ENCODE measurements around the gene CRYGD.
"Not testable (repeated sequence)": the region's sequence is repeated elsewhere in the genome, so short reads cannot be mapped to it uniquely, and the experiment has no call there.

The CRYGD gene
- total RNA-seq = 0 reads per million in 3 donors

DNA sequence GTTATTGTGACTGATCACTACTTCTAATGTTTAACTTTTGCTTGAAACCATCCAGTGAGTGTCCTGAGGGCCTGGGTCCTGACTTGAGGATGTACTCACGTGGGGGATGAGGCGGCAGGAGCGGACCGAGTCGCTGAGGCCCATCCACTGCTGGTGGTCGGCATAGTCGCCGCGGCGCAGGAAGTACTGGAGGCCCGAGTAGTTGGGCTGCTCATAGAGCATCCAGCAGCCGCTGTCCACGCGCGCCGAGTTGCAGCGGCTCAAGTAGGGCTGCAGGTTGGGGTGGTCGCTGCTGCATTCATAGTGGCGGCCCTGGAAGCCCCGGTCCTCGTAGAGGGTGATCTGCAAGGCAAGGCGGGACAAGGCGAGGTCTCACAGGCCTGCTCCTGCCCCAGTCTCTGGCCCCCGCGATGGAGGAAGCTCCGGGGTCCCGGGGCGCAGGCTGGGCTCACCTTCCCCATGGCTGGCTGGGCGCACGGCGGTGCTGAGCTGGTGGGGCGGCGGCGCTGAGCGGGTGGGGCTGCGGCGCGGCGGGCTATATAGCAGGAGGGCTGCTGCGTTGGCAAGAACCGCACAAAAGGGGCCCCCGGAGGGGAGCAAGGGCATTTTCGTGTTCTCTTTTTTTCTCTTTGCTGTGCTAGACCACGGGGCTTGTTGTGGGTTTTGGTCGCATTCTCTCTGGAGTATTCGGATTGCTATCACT, at the start of gene CRYGD:
TSS of gene CRYGD (minus strand) at position 512 of the 703 bp plus-strand sequence. CDS start at position 461, 51 bp downstream.
- not testable (repeated sequence) for H3K9me3 ChIP-seq (ENCODE audit: control insufficient read depth, low read length)

DNA sequence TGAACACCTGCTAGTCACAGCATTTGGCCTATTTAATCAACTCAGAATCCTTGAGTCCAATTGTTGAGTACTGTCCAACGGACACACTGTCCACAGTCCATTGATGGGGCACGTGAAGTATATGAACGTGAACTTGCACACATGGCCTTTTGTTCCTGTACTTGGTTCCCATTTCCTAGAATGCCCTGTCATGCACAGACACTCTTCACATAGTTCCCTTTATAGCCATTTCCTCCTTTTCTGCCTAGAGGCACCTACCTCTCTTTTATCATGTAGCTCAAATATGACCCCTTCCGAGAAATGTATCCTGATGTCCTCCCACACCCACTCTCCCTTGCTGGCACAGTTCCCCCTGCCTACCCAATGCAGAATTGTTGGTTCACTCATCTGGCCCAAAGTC, 47.8 kb upstream of the CRYGD start:
- Histone ChIP-seq H3K27ac (ENCODE audit: insufficient read depth, low read length, poor library complexity, severe bottlenecking) (no peak overlapping the region), H3K4me3 (ENCODE audit: insufficient read depth, low read depth, low read length, poor library complexity, severe bottlenecking) (no peak overlapping the region), H3K27me3 (replicated peaks; ENCODE audit: control insufficient read depth, insufficient read depth, low read length, poor library complexity, severe bottlenecking) (no peaks in the 10 kb centered on the region), H3K36me3 (ENCODE audit: control insufficient read depth, insufficient read depth, low read length) (no peaks in the 10 kb centered on the region), H3K4me1 (ENCODE audit: control insufficient read depth, insufficient read depth, low read length, poor library complexity, severe bottlenecking) (no peaks in the 10 kb centered on the region), H3K9me3 (ENCODE audit: control insufficient read depth, low read length) (no peaks in the 10 kb centered on the region)
- DNase-seq = no peak

More for the DNA sequence above, at the start of gene CRYGD:
- not testable (repeated sequence) for DNase-seq; H3K4me1 ChIP-seq (ENCODE audit: control insufficient read depth, insufficient read depth, low read length, poor library complexity, severe bottlenecking); H3K27me3 ChIP-seq (replicated peaks; ENCODE audit: control insufficient read depth, insufficient read depth, low read length, poor library complexity, severe bottlenecking); H3K36me3 ChIP-seq (ENCODE audit: control insufficient read depth, insufficient read depth, low read length); H3K4me3 ChIP-seq (ENCODE audit: insufficient read depth, low read depth, low read length, poor library complexity, severe bottlenecking); H3K27ac ChIP-seq (ENCODE audit: insufficient read depth, low read length, poor library complexity, severe bottlenecking)

DNA sequence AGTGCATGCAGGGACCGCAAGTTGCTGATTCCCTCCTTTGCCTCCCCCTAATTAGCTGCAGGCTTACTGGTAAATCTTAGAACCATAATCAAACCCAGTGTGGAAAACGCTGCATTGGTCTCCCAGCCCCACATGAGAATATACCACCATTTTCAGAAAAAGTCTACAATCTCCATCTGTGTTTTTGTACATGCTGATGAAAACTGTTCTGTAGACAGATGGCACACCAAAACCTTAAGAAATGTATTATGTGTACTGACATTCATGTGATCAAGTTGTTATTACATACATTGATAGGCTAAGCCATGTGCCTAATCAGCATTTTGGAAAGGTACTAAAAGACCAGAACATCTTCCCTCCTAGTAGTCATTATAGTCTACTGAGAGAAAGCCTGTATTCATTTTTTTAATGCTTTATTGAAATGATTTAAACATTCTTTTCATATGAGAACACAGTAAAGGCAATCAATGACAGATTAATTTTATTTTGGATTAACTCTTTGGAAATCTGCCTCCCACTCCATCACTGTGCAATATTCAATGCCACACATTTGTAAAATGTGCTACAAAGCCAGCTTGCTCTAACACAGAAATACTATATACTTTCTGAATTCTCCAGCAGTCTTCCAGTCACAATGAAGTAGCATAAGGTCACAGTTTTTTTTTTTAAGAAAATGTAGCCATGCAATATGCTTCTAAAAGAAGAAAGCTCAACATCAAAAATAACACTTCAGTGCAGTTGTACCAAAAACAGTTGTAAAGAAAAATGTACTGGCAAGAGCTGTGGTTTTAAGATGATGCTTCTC, 40.8 kb upstream of the CRYGD start:
- Histone ChIP-seq H3K36me3 (ENCODE audit: control insufficient read depth, insufficient read depth, low read length) (no peaks in the 10 kb centered on the region), H3K4me1 (ENCODE audit: control insufficient read depth, insufficient read depth, low read length, poor library complexity, severe bottlenecking) (no peaks in the 10 kb centered on the region), H3K27ac (ENCODE audit: insufficient read depth, low read length, poor library complexity, severe bottlenecking) (no peak overlapping the region), H3K27me3 (replicated peaks; ENCODE audit: control insufficient read depth, insufficient read depth, low read length, poor library complexity, severe bottlenecking) (no peaks in the 10 kb centered on the region), H3K4me3 (ENCODE audit: insufficient read depth, low read depth, low read length, poor library complexity, severe bottlenecking) (no peak overlapping the region), H3K9me3 (ENCODE audit: control insufficient read depth, low read length) (no peaks in the 10 kb centered on the region)
- DNase-seq = no peak

DNA sequence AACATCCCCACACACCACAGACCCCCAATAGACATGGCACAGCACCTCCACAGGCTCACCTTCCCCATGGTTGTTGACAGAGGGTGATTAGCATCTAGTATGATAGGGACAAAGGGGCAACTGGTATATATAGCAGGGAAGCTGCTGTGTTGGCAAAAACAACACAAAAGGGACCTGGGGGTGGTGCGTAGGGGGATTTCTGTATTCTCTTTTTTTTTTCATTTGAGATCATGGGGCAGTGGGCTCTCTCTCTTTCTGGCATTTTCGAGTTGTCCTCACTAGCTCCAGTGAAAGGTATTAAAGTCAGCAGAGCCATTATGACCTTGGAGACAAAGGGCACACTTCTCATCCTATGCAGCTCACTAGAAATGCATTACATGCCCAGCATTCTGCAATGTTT, 39.2 kb upstream of the CRYGD start, which contains the start of gene CRYGA:
TSS of gene CRYGA (minus strand) at position 101 of the 400 bp plus-strand sequence. CDS start at position 68, 33 bp downstream.
- Histone ChIP-seq H3K4me1 (ENCODE audit: control insufficient read depth, insufficient read depth, low read length, poor library complexity, severe bottlenecking) (no peaks in the 10 kb centered on the region), H3K27ac (ENCODE audit: insufficient read depth, low read length, poor library complexity, severe bottlenecking) (no peak within 1 kb of the TSS), H3K4me3 (ENCODE audit: insufficient read depth, low read depth, low read length, poor library complexity, severe bottlenecking) (no peak within 1 kb of the TSS), H3K36me3 (ENCODE audit: control insufficient read depth, insufficient read depth, low read length) (no peaks in the 10 kb centered on the region), H3K27me3 (replicated peaks; ENCODE audit: control insufficient read depth, insufficient read depth, low read length, poor library complexity, severe bottlenecking) (no peaks in the 10 kb centered on the region), H3K9me3 (ENCODE audit: control insufficient read depth, low read length) (no peaks in the 10 kb centered on the region)
- DNase-seq = no peak

DNA sequence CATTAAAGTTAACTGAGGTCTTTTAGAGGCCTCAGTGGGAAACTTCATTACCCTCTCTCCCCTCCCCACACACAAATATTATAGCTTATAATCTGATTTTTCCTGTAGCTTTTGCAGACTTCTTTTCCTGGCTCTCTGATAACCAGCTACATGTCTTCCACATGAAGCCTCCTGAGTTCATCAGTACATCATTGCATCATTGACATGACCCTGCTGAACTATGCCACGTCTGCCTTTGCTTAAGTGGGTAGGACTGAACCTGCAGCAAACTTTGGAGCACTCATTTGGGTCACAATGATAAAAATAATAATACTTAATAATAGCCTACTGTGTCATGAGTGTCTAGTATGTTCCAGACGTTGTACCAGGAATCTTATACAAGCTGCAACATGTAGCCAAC, 32.1 kb upstream of the CRYGD start:
- H3K4me1 ChIP-seq (ENCODE audit: control insufficient read depth, insufficient read depth, low read length, poor library complexity, severe bottlenecking) = no peaks in the 10 kb centered on the region
- H3K27me3 ChIP-seq (replicated peaks; ENCODE audit: control insufficient read depth, insufficient read depth, low read length, poor library complexity, severe bottlenecking) = no peaks in the 10 kb centered on the region
- no peaks in the 10 kb centered on the region for H3K36me3 ChIP-seq (ENCODE audit: control insufficient read depth, insufficient read depth, low read length)
- H3K4me3 ChIP-seq (ENCODE audit: insufficient read depth, low read depth, low read length, poor library complexity, severe bottlenecking) = no peak overlapping the region
- no peaks in the 10 kb centered on the region for H3K9me3 ChIP-seq (ENCODE audit: control insufficient read depth, low read length)
- DNase-seq = no peak
- no peak overlapping the region for H3K27ac ChIP-seq (ENCODE audit: insufficient read depth, low read length, poor library complexity, severe bottlenecking)

DNA sequence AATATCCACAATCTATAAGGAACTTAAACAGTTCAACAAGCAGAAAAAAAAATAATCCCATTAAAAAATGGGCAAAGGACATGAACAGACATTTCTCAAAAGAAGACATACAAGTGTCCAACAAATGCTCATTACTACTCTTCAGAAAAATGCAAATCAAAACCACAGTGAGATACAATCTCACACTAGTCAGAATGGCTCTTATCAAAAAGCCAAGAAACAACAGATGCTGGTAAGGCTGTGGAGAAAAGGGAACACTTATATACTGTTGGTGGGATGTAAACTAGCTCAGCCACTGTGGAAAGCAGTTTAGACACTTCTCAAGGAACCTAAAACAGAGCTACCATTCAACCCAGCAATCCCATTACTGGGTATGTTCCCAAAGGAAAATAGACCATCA, 28.8 kb upstream of the CRYGD start:
- Histone ChIP-seq H3K4me1 (ENCODE audit: control insufficient read depth, insufficient read depth, low read length, poor library complexity, severe bottlenecking) (no peaks in the 10 kb centered on the region), H3K9me3 (ENCODE audit: control insufficient read depth, low read length) (no peaks in the 10 kb centered on the region), H3K4me3 (ENCODE audit: insufficient read depth, low read depth, low read length, poor library complexity, severe bottlenecking) (no peak overlapping the region), H3K36me3 (ENCODE audit: control insufficient read depth, insufficient read depth, low read length) (no peaks in the 10 kb centered on the region), H3K27me3 (replicated peaks; ENCODE audit: control insufficient read depth, insufficient read depth, low read length, poor library complexity, severe bottlenecking) (no peaks in the 10 kb centered on the region), H3K27ac (ENCODE audit: insufficient read depth, low read length, poor library complexity, severe bottlenecking) (no peak overlapping the region)
- no peak for DNase-seq

DNA sequence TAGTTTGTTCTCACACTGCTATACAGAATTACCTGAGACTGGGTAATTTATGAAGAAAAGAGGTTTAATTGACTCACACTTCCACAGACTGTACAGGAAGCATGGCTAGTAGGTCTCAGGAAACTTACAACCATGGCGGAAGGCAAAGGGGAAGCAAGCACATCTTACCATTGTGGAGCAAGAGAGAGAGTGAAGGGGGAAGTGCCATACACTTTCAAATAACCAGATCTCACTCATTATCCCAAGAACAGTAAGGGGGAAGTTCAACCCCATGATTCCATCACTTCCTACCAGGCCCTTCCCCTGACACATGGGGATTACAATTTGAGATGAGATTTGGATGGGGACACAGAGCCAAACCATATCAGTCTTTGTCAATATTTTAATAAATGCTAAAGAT, 26.6 kb upstream of the CRYGD start:
- Histone ChIP-seq H3K9me3 (ENCODE audit: control insufficient read depth, low read length) (no peaks in the 10 kb centered on the region), H3K27ac (ENCODE audit: insufficient read depth, low read length, poor library complexity, severe bottlenecking) (no peak overlapping the region), H3K36me3 (ENCODE audit: control insufficient read depth, insufficient read depth, low read length) (no peaks in the 10 kb centered on the region), H3K4me3 (ENCODE audit: insufficient read depth, low read depth, low read length, poor library complexity, severe bottlenecking) (no peak overlapping the region), H3K4me1 (ENCODE audit: control insufficient read depth, insufficient read depth, low read length, poor library complexity, severe bottlenecking) (no peaks in the 10 kb centered on the region), H3K27me3 (replicated peaks; ENCODE audit: control insufficient read depth, insufficient read depth, low read length, poor library complexity, severe bottlenecking) (no peaks in the 10 kb centered on the region)
- no peak for DNase-seq

DNA sequence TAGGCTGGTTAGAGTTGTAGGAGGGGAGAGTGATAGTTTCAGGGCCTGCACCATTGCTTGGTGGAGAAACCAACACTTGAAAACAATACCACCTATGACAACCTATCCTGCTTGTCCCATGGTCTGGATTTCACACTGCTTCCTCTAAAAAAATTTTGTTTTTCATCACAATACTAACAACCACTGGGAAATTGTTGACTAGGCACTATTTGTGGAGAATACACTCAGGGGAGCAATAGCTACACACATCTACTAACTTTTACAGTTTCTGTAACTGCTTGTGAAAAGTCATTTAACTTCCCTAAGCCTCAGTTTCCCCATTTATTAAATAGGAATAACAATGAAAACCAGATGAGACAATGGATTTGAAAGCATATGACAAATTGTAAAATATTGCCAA, 25.8 kb upstream of the CRYGD start:
- DNase-seq = no peak
- Histone ChIP-seq H3K27ac (ENCODE audit: insufficient read depth, low read length, poor library complexity, severe bottlenecking) (no peak overlapping the region), H3K9me3 (ENCODE audit: control insufficient read depth, low read length) (no peaks in the 10 kb centered on the region), H3K4me3 (ENCODE audit: insufficient read depth, low read depth, low read length, poor library complexity, severe bottlenecking) (no peak overlapping the region), H3K36me3 (ENCODE audit: control insufficient read depth, insufficient read depth, low read length) (no peaks in the 10 kb centered on the region), H3K27me3 (replicated peaks; ENCODE audit: control insufficient read depth, insufficient read depth, low read length, poor library complexity, severe bottlenecking) (no peaks in the 10 kb centered on the region), H3K4me1 (ENCODE audit: control insufficient read depth, insufficient read depth, low read length, poor library complexity, severe bottlenecking) (no peaks in the 10 kb centered on the region)

DNA sequence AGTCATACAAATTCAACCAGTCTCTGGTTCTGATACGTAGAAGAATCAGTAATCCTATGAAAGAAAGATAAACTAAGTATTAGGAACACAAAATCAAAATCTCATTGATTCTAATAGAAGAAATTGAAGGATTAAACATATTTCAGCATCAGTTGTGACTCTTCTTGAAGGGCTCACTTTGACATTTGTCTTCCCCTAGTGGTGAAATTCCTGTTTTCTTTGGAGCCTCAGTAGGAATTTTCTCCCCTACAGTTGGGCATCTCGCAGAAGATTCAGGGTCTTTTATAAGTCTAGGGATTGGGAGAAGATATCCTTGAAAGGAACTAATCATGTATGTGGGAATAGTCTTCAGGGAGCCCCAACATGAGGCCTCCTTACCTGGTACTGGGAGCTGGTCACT, 24.5 kb upstream of the CRYGD start:
- no peaks in the 10 kb centered on the region for H3K27me3 ChIP-seq (replicated peaks; ENCODE audit: control insufficient read depth, insufficient read depth, low read length, poor library complexity, severe bottlenecking)
- H3K36me3 ChIP-seq (ENCODE audit: control insufficient read depth, insufficient read depth, low read length) = no peaks in the 10 kb centered on the region
- no peaks in the 10 kb centered on the region for H3K9me3 ChIP-seq (ENCODE audit: control insufficient read depth, low read length)
- DNase-seq = no peak
- H3K4me3 ChIP-seq (ENCODE audit: insufficient read depth, low read depth, low read length, poor library complexity, severe bottlenecking) = no peak overlapping the region
- H3K4me1 ChIP-seq (ENCODE audit: control insufficient read depth, insufficient read depth, low read length, poor library complexity, severe bottlenecking) = no peaks in the 10 kb centered on the region
- no peak overlapping the region for H3K27ac ChIP-seq (ENCODE audit: insufficient read depth, low read length, poor library complexity, severe bottlenecking)

DNA sequence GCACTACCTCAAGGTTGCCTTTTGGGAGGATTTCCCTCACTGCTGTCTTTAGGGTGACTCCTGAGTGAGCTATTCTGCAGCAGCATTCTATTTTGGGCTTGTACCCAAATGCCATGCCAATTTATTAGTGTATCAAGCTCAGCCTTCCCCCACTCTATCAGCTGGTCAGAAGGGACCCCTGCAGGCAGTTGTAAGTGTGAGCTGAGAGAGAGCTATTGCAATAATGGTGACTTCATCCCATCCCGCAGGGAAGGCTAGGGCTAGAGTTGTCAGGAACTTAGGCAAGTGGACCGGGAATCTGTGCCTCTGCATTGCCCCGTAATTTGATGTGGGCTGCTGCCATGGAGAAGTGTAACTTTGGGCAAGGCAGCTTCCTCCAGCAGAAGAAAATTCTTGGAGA, 23.4 kb upstream of the CRYGD start:
- DNase-seq = no peak
- H3K9me3 ChIP-seq (ENCODE audit: control insufficient read depth, low read length) = no peaks in the 10 kb centered on the region
- no peaks in the 10 kb centered on the region for H3K27me3 ChIP-seq (replicated peaks; ENCODE audit: control insufficient read depth, insufficient read depth, low read length, poor library complexity, severe bottlenecking)
- no peak overlapping the region for H3K4me3 ChIP-seq (ENCODE audit: insufficient read depth, low read depth, low read length, poor library complexity, severe bottlenecking)
- no peaks in the 10 kb centered on the region for H3K36me3 ChIP-seq (ENCODE audit: control insufficient read depth, insufficient read depth, low read length)
- no peak overlapping the region for H3K27ac ChIP-seq (ENCODE audit: insufficient read depth, low read length, poor library complexity, severe bottlenecking)
- no peaks in the 10 kb centered on the region for H3K4me1 ChIP-seq (ENCODE audit: control insufficient read depth, insufficient read depth, low read length, poor library complexity, severe bottlenecking)

Measured in effector memory CD4-positive, alpha-beta T cell (primary cell).